ENCODE results near the gene TBC1D3B.
"Not testable (repeated sequence)": the region's sequence is repeated elsewhere in the genome, so short reads cannot be mapped to it uniquely, and the experiment has no call there.

The TBC1D3B gene

GRCh38 chr17:36127199-36127893 is 49.1 kb downstream of the TBC1D3B start:
- DNase-seq = no peak

GRCh38 chr17:36124879-36125824 is 51.3 kb downstream of the TBC1D3B start:
- no peak for DNase-seq

DNA sequence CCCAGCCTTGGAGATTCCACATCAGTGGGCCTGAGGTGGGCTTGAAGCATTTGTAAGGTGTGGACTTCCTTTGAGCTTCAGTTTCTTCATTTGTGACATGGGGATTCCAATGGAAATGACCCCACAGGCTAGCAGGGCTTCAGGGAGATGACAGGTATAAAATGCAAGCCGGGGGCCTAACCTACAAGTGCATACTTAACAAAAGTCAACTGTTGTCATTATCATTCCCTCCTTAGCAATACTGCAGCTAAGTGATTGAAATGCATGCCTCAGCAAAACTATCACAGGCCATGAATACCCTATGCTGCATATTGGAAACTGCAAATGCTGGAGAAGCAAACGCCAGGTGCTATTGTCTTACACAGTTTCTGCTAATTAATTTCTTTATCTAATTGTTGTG is 53.0 kb downstream of the TBC1D3B start:
- DNase-seq = no peak

GRCh38 chr17:36121099-36121498 is 55.3 kb downstream of the TBC1D3B start:
- DNase-seq = not testable (repeated sequence)

GRCh38 chr17:36120221-36120620 is 56.2 kb downstream of the TBC1D3B start:
- DNase-seq = no peak

GRCh38 chr17:36118477-36119353 is 57.7 kb downstream of the TBC1D3B start:
- no peak for DNase-seq

- DNase-seq = no peak
Observed at GRCh38 chr17:36117505-36118382, 58.7 kb downstream of the TBC1D3B start.

All from EL (cell line).